ENCODE data around the gene KCNH5.

KCNH5 gene

DNA sequence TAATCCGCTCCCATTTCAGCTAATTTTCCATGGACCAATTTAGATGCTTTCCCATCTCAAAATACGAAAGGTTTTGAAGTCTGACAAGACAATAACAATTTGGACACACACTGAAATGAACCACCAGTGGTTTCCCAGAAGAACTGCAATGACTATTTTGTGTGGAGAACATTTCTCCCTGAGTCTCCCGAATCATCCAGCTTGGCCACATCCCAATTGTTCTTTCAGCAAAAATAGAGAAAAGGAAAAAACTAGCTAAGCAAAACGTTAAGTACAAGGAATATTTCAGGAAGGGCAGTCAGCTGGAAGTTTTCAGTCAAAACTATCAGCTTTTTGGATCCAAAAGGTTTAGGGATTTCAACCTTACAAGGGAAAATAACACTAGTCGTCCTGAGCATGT lies 390.6 kb downstream of the KCNH5 start:
- ChIA-PET POLR2A (no interaction called here), CTCF (no interaction called here)
- no peak for DNase-seq (ENCODE audit: extremely low spot score)
- no peak for TF ChIP-seq FOXK2 (IDR thresholded peaks at IDR 0.05)
- TF ChIP-seq TARDBP (IDR thresholded peaks at IDR 0.05): no peak
- no peak for TF ChIP-seq LEF1 (IDR thresholded peaks at IDR 0.05; ENCODE audit: borderline replicate concordance)
- TF ChIP-seq FOXM1 (IDR thresholded peaks at IDR 0.05; ENCODE audit: borderline replicate concordance): no peak
- TF ChIP-seq SP1 (IDR thresholded peaks at IDR 0.05): no peak
- no peak for TF ChIP-seq BHLHE40 (IDR thresholded peaks at IDR 0.05; ENCODE audit: borderline replicate concordance)
- no peak for TF ChIP-seq SUZ12 (IDR thresholded peaks at IDR 0.05)
- TF ChIP-seq HDGF (IDR thresholded peaks at IDR 0.05; ENCODE audit: borderline replicate concordance): no peak
- TF ChIP-seq ARNT (IDR thresholded peaks at IDR 0.05): no peak
- TF ChIP-seq NFRKB (IDR thresholded peaks at IDR 0.05): no peak
- no peak for TF ChIP-seq FOXA1 (IDR thresholded peaks at IDR 0.05)
- TF ChIP-seq, protein P1, sequence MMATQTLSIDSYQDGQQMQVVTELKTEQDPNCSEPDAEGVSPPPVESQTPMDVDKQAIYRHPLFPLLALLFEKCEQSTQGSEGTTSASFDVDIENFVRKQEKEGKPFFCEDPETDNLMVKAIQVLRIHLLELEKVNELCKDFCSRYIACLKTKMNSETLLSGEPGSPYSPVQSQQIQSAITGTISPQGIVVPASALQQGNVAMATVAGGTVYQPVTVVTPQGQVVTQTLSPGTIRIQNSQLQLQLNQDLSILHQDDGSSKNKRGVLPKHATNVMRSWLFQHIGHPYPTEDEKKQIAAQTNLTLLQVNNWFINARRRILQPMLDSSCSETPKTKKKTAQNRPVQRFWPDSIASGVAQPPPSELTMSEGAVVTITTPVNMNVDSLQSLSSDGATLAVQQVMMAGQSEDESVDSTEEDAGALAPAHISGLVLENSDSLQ (IDR thresholded peaks at IDR 0.05): no peak
- TF ChIP-seq ZNF384 (IDR thresholded peaks at IDR 0.05): no peak
- no peak for TF ChIP-seq CTBP1 (IDR thresholded peaks at IDR 0.05; ENCODE audit: borderline replicate concordance)

Measured in HEK293T (cell line).